Uterus (tissue), 4 donors: ENCODE results near the gene CKAP5. TPM values are rescaled to one million over a fixed set of nuclear protein-coding genes. Genes with fewer than 3 reads are reported as not detected.

Source experiments
- DNase-seq, 2 donors: peaks; one replicate each; pipeline ENCODE4 v3.0.0-alpha.2; 2019 to 2020
- H3K27ac ChIP-seq, 2 donors: fragments of 200-600 bp; sonication (generic); 1 replicate in 1 of 2; 2 replicates in 1 of 2; pipeline ENCODE4 v1.5.1; 2016 to 2018
- H3K27me3 ChIP-seq, 2 donors: fragments of 200-600 bp; sonication (generic); one replicate each; pipeline ENCODE4 v1.5.1; 2018 to 2019; ENCODE audit warnings: control low read depth in 1 of 2
- H3K36me3 ChIP-seq, 2 donors: fragments of 200-600 bp; sonication (generic); one replicate each; pipeline ENCODE4 v1.5.1; 2019; ENCODE audit warnings: control low read depth in 1 of 2
- H3K4me1 ChIP-seq, 2 donors: fragments of 200-600 bp; sonication (generic); one replicate each; pipeline ENCODE4 v1.5.1; 2018 to 2019; ENCODE audit warnings: control low read depth in 1 of 2
- H3K4me3 ChIP-seq, 2 donors: fragments of 200-600 bp; sonication (generic); 1 replicate in 1 of 2; 2 replicates in 1 of 2; pipeline ENCODE4 v1.5.1; 2018 to 2019; ENCODE audit warnings: mild to moderate bottlenecking in 1 of 2
- H3K9me3 ChIP-seq, 2 donors: fragments of 200-600 bp; sonication (generic); one replicate each; pipeline ENCODE4 v1.5.1; 2019; ENCODE audit warnings: control low read depth in 1 of 2
- CTCF ChIP-seq, 4 experiments: fragments of 200-600 bp in 2 of 4; fragments of 450-650 bp in 2 of 4; sonication (generic) in 2 of 4; IDR thresholded peaks; one replicate each; pipeline ENCODE4 v1.5.1; 2016 to 2019; ENCODE audit warnings: antibody characterized with exemption in 4 of 4, mild to moderate bottlenecking in 2 of 4, moderate library complexity in 1 of 4
- POLR2A ChIP-seq, 2 donors: fragments of 450-650 bp; IDR thresholded peaks; one replicate each; pipeline ENCODE4 v1.6.1; 2016; ENCODE audit warnings: antibody characterized with exemption in 2 of 2, mild to moderate bottlenecking in 1 of 2, moderate library complexity in 1 of 2
- intact Hi-C: fragments of 100-400 bp; cut with DNase I; formaldehyde crosslinking; loops from one replicate; pipeline ENCODE4 v1.15.1; 2023; ENCODE audit warnings: low total_unique reads
- total RNA-seq, 4 donors: library from RNA; depleted of rRNA in 3 of 4; stranded (reverse); fragments of >200 nt in 3 of 4; gene quantifications; one replicate each; pipeline versions ENCODE4 v1.1.0 to v1.2.4, GENCODE V29; 2014 to 2023
- donor health status: DM: yes; HTN: yes; CAD: no.

The CKAP5 gene
- total RNA-seq, 4 donors from 2014 or later = 19.7 to 88.8 (median 44.2) TPM

- TF ChIP-seq POLR2A (IDR thresholded peaks at IDR 0.05) (no peak), CTCF (IDR thresholded peaks at IDR 0.05) (no peak)
- no peak for DNase-seq
- H3K36me3 ChIP-seq = no peaks in the 10 kb centered on the region
- no peaks in the 10 kb centered on the region for H3K4me1 ChIP-seq
- no peaks in the 10 kb centered on the region for H3K27me3 ChIP-seq
- H3K4me3 ChIP-seq = no peak overlapping the region
- H3K27ac ChIP-seq = no peak overlapping the region
- H3K9me3 ChIP-seq = no peaks in the 10 kb centered on the region
- intact Hi-C loops = no loop called here
Observed at GRCh38 chr11:46738887-46739286, 107.2 kb downstream of the CKAP5 start.

GRCh38 chr11:46737699-46738098 lies 108.4 kb downstream of the CKAP5 start:
- no peaks in the 10 kb centered on the region for H3K27me3 ChIP-seq
- H3K27ac ChIP-seq = no peak overlapping the region
- no peak for DNase-seq
- H3K4me3 ChIP-seq = no peak overlapping the region
- TF ChIP-seq POLR2A (IDR thresholded peaks at IDR 0.05) (no peak), CTCF (IDR thresholded peaks at IDR 0.05) (no peak)
- no peaks in the 10 kb centered on the region for H3K9me3 ChIP-seq
- intact Hi-C loops = no loop called here
- no peaks in the 10 kb centered on the region for H3K4me1 ChIP-seq
- H3K36me3 ChIP-seq = no peaks in the 10 kb centered on the region

GRCh38 chr11:46736615-46737014 lies 109.5 kb downstream of the CKAP5 start:
- H3K36me3 ChIP-seq = no peaks in the 10 kb centered on the region
- H3K4me1 ChIP-seq = no peaks in the 10 kb centered on the region
- intact Hi-C loops = no loop called here
- no peaks in the 10 kb centered on the region for H3K27me3 ChIP-seq
- DNase-seq = no peak
- no peaks in the 10 kb centered on the region for H3K9me3 ChIP-seq
- TF ChIP-seq CTCF (IDR thresholded peaks at IDR 0.05) (no peak), POLR2A (IDR thresholded peaks at IDR 0.05) (no peak)
- no peak overlapping the region for H3K27ac ChIP-seq
- H3K4me3 ChIP-seq = no peak overlapping the region

GRCh38 chr11:46736146-46736545 lies 109.9 kb downstream of the CKAP5 start:
- no peaks in the 10 kb centered on the region for H3K36me3 ChIP-seq
- H3K4me3 ChIP-seq = no peak overlapping the region
- intact Hi-C loops = no loop called here
- TF ChIP-seq CTCF (IDR thresholded peaks at IDR 0.05) (no peak), POLR2A (IDR thresholded peaks at IDR 0.05) (no peak)
- H3K27ac ChIP-seq = no peak overlapping the region
- no peaks in the 10 kb centered on the region for H3K27me3 ChIP-seq
- no peaks in the 10 kb centered on the region for H3K9me3 ChIP-seq
- H3K4me1 ChIP-seq = no peaks in the 10 kb centered on the region
- DNase-seq = no peak

- Histone ChIP-seq H3K4me3 (no peak overlapping the region), H3K36me3 (no peaks in the 10 kb centered on the region), H3K27me3 (no peaks in the 10 kb centered on the region), H3K9me3 (no peaks in the 10 kb centered on the region), H3K27ac (no peak overlapping the region), H3K4me1 (no peaks in the 10 kb centered on the region)
- intact Hi-C loops = no loop called here
- no peak for DNase-seq
- TF ChIP-seq POLR2A (IDR thresholded peaks at IDR 0.05) = no peak
- TF ChIP-seq CTCF (IDR thresholded peaks at IDR 0.05) = no peak
Observed at GRCh38 chr11:46733234-46733633, 112.8 kb downstream of the CKAP5 start.
